Measurements from ENCODE around the gene CPED1. TPM values are rescaled to one million over a fixed set of nuclear protein-coding genes. Genes with fewer than 3 reads are reported as not detected.

Gene CPED1
- total and polyA plus RNA-seq, 10 of the 15 experiments (the other 5 are each of a cell fraction or from before 2014, with no cell fraction given), result 0.01 to 0.77 (median 0.10) TPM; not detected in 1

DNA sequence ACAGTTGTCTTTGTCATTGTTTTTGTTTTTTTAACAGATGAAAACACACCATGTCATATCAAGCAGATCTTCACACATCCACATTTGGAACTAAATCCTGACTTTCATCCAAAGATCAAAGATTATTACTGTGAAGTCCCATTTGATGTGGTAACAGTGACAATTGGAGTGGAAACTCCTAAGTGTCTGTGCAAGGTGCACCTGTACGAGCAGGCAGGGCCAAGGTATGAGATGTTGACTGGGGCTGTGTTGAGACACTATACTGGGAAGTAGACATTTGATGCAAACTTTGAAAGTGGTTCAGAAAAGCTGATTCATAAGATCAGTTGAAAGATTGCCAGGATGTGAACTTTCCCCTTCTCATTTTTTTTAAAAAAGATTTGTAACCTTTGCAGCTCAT, 152.3 kb downstream of the CPED1 start (continued):
- TF ChIP-seq CBX5 (IDR thresholded peaks at IDR 0.05; ENCODE audit: low read depth) (no peak), SP1 (IDR thresholded peaks at IDR 0.05; ENCODE audit: low read depth, low read length) (no peak), IKZF2 (IDR thresholded peaks at IDR 0.05) (no peak), CHD1 (IDR thresholded peaks at IDR 0.05; ENCODE audit: low read depth, low read length) (no peak), SPI1 (IDR thresholded peaks at IDR 0.05; ENCODE audit: borderline replicate concordance, insufficient read depth, low read depth, low read length) (no peak), KAT2A (conservative IDR thresholded peaks at IDR 0.05; ENCODE audit: control insufficient read depth, low read depth, low read length) (no peak), NFIC (IDR thresholded peaks at IDR 0.05; ENCODE audit: low read depth, low read length) (no peak), BRCA1 (IDR thresholded peaks at IDR 0.05; ENCODE audit: low read depth, low read length) (no peak)
- TF ChIP-seq, protein P1, sequence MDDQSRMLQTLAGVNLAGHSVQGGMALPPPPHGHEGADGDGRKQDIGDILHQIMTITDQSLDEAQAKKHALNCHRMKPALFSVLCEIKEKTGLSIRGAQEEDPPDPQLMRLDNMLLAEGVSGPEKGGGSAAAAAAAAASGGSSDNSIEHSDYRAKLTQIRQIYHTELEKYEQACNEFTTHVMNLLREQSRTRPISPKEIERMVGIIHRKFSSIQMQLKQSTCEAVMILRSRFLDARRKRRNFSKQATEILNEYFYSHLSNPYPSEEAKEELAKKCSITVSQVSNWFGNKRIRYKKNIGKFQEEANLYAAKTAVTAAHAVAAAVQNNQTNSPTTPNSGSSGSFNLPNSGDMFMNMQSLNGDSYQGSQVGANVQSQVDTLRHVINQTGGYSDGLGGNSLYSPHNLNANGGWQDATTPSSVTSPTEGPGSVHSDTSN (IDR thresholded peaks at IDR 0.05; ENCODE audit: insufficient replicate concordance, low read depth, low read length), result no peak

DNA sequence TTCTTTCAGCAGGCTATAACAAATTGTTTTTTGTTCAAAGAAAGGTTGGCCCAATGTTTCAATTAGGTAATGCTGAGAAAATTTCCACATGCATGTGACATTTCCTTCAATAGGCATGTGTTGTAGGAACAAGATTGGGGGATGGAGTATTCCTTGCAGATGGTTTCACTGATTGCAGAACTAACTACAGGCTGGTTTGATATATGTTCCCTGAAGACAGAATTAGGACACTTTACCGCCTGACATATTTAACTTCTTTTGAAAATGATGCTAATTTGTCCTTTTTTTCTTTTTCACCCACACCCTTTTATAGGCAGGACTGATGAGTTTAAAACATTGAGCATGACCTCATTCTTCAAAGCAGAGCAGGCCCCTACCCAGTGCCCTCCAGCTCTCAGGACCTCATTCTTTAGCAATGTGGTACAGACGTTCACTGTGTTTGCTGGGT, 163.3 kb downstream of the CPED1 start:
- no TSS peak for BruUV-seq (replicated peaks)
- Histone ChIP-seq H4K20me1 (ENCODE audit: control insufficient read depth, insufficient read depth) (no peaks in the 10 kb centered on the region), H3K9me3 (replicated peaks; ENCODE audit: control insufficient read depth, insufficient read depth, low read length) (no peaks in the 10 kb centered on the region), H3K4me1 (ENCODE audit: control insufficient read depth, insufficient read depth, low read length) (no peaks in the 10 kb centered on the region), H3K27ac (ENCODE audit: control insufficient read depth, insufficient read depth) (no peak overlapping the region), H2AFZ (ENCODE audit: control insufficient read depth, low read depth, low read length) (no peak overlapping the region), H3K27me3 (replicated peaks in 1 of 2; ENCODE audit: control insufficient read depth in 2 of 2, insufficient read depth in 2 of 2, low read length in 1 of 2) (no peaks in the 10 kb centered on the region), H3K4me2 (ENCODE audit: control insufficient read depth, insufficient read depth) (no peak overlapping the region), H3K36me3 (ENCODE audit: control insufficient read depth in 2 of 2, insufficient read depth in 2 of 2, low read length in 1 of 2) (no peaks in the 10 kb centered on the region), H3K79me2 (ENCODE audit: control insufficient read depth, insufficient read depth, low read length) (no peaks in the 10 kb centered on the region), H3K9ac (ENCODE audit: control insufficient read depth, insufficient read depth, low read length) (no peak overlapping the region), H3K4me3 (no peak overlapping the region)
- intact Hi-C loops (cut with micrococcal nuclease; ENCODE audit: unreplicated experiment) (no loop called here), in situ Hi-C loops (cut with MboI) (no loop called here)
- CTCF ChIA-PET, result no interaction called here
- ATAC-seq (no peak), FAIRE-seq (no peak), DNase-seq (ENCODE audit: low read depth, low spot score) (no peak)
- POLR2A ChIA-PET, result no interaction called here
- TF ChIP-seq ESRRA (IDR thresholded peaks at IDR 0.05; ENCODE audit: low read length) (no peak), PAX8 (IDR thresholded peaks at IDR 0.05) (no peak), EGR1 (IDR thresholded peaks at IDR 0.05; ENCODE audit: borderline replicate concordance in 1 of 2, low read depth in 2 of 2, low read length in 2 of 2) (no peak), CBFB (IDR thresholded peaks at IDR 0.05; ENCODE audit: low read depth) (no peak)
- TF ChIP-seq, protein P2, sequence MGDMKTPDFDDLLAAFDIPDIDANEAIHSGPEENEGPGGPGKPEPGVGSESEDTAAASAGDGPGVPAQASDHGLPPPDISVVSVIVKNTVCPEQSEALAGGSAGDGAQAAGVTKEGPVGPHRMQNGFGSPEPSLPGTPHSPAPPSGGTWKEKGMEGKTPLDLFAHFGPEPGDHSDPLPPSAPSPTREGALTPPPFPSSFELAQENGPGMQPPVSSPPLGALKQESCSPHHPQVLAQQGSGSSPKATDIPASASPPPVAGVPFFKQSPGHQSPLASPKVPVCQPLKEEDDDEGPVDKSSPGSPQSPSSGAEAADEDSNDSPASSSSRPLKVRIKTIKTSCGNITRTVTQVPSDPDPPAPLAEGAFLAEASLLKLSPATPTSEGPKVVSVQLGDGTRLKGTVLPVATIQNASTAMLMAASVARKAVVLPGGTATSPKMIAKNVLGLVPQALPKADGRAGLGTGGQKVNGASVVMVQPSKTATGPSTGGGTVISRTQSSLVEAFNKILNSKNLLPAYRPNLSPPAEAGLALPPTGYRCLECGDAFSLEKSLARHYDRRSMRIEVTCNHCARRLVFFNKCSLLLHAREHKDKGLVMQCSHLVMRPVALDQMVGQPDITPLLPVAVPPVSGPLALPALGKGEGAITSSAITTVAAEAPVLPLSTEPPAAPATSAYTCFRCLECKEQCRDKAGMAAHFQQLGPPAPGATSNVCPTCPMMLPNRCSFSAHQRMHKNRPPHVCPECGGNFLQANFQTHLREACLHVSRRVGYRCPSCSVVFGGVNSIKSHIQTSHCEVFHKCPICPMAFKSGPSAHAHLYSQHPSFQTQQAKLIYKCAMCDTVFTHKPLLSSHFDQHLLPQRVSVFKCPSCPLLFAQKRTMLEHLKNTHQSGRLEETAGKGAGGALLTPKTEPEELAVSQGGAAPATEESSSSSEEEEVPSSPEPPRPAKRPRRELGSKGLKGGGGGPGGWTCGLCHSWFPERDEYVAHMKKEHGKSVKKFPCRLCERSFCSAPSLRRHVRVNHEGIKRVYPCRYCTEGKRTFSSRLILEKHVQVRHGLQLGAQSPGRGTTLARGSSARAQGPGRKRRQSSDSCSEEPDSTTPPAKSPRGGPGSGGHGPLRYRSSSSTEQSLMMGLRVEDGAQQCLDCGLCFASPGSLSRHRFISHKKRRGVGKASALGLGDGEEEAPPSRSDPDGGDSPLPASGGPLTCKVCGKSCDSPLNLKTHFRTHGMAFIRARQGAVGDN (IDR thresholded peaks at IDR 0.05), result no peak
- SMC1A ChIA-PET (ENCODE audit: uncharacterized antibody, unreplicated experiment), result no interaction called here
- 38% methylated on average over 2 of the region's 2 CpGs for WGBS (ENCODE audit: insufficient coverage, insufficient replicate concordance, low lambda C conversion rate, missing lambda C conversion rate)
- RAD21 ChIA-PET (ENCODE audit: unreplicated experiment), result no interaction called here
